ENCODE measurements around the gene FARP2.

- TF ChIP-seq CTCF (conservative IDR thresholded peaks at IDR 0.05; ENCODE audit: low read length) (no peak), EZH2phosphoT487 (IDR thresholded peaks at IDR 0.05; ENCODE audit: borderline replicate concordance) (no peak)
These were observed 20.7 kb downstream of the FARP2 start for GRCh38 chr2:241376808-241377207.

Data from Loucy (cell line).